GM19099 (cell line): ENCODE data around the gene CHST3.

Source experiments
- POLR2A ChIP-seq: IDR thresholded peaks from 3 replicates; pipeline ENCODE4 v1.6.1; 2011; ENCODE audit warnings: low read depth; ENCODE audit not compliant: insufficient read length; ENCODE audit errors: extremely low read depth

Gene CHST3

DNA sequence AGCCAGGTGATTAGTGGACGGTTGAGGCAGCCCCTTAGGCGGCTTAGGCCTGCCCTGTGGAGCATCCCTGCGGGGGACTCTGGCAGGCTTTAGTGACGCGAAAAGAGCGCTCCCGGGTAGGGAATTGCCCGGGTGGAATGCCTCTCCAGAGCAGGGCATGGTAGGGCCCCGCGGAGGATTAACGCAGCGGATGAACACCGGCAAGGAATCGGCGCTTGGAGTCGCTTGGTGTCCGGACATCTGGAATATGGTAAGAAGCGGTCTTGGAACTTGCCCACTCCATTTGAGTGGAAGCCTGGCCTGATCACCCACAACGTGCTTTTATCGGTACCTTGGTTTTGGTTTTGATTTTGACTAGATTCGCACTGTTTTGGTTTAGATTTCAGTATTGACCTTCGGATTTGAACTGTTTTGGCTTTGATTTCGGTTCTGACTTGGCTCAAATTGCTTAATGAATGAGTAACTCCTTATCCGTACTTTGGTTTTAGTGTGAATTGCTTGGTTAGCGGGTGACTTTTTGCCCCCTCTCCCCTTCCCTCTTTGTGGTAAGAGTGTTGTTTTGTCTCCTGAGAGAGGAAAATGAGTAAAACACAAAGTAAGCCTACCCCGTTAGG, 24.2 kb upstream of the CHST3 start:
- TF ChIP-seq POLR2A, result no peak

DNA sequence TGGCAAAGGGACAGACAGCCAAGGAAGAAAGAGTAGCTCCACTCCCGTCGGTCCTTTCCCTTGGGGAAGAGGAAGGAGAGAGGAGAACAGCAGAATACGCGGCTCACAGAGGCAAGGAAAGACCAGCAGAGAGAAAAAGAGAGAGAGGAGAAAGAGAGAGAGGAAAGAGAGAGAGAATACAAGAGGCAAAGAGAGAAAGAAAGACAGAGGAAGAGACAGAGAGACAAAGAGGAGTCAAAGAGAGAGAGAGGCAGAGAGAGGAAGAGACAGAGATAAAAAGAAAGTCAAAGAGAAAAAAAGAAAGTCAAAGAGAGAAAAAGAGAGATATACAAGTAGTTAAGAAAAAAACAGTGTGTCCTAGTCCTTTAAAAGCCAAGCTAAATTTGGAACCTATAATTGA, 23.4 kb upstream of the CHST3 start:
- TF ChIP-seq POLR2A, result no peak

DNA sequence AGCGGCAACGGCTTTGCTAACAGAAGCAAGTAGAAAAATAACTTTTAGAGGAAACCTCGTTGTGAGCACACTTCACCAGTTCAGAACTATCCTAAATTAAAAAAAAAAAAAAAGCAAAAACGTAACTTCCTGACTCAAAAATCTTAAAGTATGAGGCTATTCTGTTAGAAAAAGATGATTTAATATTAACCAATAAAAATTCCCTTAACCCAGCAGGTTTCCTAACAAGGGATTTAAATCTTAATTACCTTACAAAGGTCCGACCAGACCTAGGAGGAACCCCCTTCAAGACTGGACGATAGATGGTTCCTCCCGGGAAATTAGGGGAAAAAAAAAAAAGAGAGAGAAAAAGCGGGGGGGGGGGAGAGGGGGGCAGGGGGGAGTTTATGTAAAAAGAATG, 22.9 kb upstream of the CHST3 start:
- no peak for TF ChIP-seq POLR2A

DNA sequence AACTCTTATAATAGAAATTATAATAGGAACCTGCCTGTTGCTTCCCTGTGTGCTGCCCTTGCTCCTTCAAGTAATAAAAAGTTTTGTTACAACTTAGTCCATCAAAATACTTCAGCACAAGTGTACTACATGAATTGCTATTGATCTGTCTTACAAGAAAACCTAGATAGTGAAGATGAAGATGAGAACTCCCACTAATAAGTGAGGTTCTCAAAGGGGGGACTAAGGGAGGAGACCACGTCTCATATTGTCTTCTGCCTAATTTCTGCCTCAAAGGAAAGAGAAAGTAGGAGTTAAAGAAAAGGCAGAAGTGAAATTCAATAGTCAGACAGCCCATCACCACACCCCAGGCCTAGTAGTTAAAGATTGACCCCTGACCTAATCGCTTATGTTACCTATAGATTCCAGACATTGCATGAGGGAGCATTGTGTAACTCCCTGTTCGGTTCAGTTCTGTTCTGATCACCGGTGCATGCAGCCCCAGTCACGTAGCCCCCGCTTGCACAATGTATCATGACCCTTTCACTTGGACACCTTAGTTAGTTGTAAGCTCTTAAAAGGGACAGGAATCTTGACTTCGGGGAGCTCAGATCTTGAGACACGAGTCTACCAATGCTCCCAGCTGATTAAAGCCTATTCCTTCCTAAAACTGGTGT, 18.2 kb upstream of the CHST3 start:
- no peak for TF ChIP-seq POLR2A

DNA sequence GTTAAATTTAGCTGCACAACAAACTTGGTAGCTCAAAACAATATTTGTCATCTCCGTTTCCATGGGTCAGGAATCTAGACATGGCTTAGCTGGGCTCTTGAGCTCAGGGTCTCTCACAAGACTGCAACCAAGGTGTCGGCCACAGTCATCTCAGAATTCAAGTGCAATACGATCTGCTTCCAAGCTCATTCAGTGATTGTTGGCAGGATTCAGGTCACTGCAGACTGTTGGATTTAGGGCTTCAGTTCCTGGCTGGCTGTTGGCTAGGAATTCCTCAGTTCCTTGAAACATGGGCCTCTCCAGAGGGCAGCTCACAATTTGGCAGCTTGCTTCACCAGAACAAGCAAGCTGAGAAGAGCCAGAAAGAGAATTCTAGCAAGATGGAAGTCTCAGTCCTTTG, 17.5 kb upstream of the CHST3 start:
- TF ChIP-seq POLR2A, result no peak

DNA sequence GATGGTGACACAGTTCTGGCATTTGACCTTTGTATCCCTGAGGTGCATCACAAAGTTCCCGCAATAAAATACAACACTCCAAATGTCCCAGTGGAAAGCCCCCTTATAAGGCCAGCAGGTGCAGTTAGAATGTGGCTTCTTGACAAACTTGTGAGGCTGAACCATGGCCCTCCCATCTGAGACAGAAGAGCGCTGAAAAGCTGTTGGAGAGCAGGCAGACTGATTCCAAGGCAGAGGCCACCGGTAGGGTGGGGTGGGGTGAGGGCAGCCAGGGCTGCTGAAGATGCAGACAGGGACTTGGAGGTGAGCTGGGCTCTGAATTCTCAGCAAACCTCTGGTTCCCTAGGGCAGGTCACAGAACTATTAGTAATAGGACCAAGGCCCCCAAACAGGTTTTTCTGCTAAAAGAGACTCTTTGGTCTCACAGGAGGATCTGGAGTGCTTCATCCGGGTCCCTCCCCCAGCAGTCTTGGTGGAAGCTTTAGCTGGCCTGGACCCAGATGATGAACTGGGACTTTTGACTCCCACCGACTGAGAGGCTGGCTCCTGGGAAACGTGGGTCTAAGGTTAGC, 15.6 kb upstream of the CHST3 start:
- TF ChIP-seq POLR2A, result no peak

DNA sequence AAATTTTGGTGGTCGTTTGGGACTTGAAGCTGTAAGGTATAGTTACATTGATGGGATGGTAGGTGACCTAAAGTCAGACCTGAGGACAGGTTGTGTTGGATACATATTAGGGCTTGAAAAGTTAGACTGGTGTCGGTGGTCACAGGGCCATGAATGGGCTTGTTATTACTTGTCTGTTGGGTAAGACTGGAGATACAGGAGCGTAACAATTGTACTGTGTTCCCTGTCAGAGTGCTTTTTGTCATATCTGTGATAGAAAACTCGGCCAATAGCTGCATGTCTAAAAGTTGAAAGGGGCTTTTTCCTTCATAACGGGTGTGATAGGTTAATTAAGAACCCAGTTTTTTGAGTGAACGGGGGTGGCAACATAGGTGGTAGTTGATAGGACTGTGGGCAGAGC, 13.5 kb upstream of the CHST3 start:
- TF ChIP-seq POLR2A, result no peak

DNA sequence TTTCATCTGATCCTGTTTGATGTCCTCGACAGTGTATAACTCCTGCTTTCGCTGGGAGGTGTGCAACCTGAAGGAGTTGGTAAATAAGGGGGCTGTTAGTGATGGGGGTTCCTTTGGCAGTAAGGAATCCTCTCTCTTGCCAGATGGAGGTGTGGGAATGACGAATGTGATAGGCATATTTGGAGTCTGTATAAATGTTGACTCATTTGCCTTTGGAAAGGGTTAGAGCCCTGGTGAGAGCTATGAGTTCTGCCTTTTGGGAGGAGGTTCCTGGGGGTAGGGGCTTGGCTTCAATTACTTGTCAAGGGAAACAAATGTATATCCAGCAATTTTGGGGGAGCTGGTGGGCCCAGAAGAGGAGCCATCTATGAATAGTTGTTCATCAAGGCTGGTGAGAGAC, 11.4 kb upstream of the CHST3 start:
- TF ChIP-seq POLR2A, result no peak

DNA sequence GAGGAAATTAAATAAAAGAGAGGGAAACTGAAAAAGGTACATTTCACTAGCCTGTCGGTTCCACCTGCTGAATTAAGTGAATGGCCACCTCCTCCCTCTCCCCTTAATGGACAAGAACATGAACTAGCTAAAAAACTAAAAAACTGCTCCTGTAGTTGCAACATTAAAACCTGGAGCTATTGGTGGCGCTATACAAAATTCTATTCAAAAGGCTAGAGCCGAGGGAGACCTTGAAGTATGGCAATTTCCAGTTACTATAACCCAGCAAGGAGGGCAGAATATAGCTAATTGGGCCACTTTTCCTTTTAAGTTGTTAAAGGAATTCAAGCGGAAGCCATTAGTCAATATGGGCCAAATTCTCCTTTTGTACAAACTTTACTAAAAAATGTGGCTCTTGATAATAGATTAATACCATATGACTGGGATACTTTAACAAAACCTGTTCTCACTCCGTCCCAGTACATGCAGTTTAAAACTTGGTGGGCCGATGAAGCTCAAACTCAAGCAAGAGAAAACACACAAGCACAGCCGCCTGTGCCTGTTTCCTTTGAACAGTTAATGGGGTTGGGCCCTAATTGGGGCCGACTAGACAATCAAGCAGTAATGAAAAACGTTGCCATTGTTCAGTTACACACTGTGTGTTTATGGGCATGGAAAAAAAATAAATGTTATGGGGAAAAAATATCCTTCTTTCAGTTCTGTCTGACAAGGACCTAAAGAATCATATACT, 6.5 kb upstream of the CHST3 start:
- TF ChIP-seq POLR2A, result no peak

DNA sequence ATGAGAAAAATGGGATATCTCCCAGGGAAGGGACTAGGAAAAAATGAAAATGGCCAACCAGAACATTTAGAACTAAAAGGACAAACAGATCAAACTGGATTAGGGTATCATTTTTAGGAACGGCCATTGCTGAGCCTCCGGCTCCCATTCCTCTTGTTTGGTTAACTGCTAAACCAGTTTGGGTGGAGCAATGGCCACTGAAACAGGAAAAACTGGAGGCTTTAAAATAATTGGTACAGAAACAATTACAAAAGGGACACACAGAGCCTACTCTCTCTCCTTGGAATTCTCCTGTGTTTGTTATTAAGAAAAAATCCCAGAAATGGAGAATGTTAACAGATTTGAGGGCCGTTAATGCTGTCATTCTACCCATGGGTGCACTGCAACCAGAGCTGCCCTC, 4.7 kb upstream of the CHST3 start:
- TF ChIP-seq POLR2A, result no peak

DNA sequence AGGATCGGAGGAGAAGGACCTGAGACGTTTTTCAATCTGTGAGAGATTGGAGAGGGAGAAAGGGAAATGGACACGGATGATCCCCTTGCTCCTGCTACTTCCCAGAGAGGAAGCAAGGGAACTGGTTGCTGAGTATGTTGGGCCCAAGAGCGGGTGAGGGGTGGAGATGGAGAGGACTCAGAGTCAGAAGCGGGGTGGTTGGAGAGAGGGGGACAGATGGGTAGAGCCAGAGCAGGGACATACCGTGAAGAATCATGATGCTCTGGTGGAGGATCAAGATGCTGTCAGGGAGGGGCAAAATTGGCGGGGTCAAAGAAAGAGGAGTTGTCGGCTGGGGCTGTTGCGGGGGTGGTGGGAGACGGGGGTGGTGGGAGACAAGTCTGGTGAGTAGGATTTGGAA, 2.4 kb upstream of the CHST3 start:
- no peak for TF ChIP-seq POLR2A

DNA sequence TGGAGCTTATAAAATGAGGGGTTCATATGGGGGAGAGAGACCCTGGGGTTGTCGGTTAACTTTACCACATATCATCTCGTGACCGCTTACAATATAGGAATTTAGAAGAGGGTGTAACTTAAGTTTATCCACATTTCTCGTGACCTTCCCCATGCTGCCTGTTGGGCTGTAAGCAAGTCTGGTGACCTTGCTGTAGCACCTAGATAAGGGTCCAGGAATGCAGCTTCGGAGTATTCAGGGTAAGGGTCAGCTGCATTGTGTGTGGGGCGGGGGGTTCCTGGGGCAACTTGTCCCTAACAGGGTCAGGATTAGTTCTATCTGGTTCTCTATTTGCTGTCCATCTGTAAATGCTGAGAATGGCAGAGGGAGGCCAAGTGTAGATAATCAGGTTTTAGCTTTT, 1.3 kb upstream of the CHST3 start:
- no peak for TF ChIP-seq POLR2A

DNA sequence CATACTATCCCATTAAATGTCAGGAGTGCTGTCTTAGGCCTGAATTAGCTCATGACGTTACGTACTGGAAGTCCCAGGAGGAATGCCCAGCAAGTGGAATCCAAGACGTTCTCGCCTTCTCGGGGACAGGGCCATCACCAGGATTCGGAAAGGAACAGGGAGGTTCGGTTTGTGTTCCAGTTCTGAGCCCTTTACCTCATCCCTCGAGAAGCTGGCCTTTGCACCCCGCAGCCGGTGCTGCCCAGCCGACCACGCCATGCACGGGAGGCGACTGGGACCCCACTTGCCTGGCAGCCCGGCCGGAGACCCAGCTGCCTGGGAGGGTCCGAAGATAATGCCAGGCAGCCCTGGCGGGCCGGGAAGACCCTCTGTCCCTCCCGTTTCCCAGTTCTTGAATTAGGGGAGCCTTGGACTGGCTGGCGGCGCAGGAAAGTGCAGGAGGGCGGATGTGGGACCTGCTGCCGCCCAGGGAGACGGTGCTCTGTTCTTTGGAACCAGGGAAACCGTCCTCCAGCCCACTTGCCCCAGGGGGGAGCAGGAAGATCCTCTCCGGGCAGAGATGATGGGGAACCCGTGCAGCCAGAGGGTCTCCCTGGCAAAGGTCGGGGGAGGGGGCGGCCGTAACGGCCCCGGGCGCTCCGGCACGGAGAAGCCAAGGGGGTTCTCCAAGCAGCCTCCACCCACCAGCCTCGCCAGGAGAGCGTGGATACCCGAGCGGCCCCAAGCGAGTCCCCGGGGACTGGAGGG, 671 bp upstream of the CHST3 start:
- TF ChIP-seq POLR2A, result no peak

DNA sequence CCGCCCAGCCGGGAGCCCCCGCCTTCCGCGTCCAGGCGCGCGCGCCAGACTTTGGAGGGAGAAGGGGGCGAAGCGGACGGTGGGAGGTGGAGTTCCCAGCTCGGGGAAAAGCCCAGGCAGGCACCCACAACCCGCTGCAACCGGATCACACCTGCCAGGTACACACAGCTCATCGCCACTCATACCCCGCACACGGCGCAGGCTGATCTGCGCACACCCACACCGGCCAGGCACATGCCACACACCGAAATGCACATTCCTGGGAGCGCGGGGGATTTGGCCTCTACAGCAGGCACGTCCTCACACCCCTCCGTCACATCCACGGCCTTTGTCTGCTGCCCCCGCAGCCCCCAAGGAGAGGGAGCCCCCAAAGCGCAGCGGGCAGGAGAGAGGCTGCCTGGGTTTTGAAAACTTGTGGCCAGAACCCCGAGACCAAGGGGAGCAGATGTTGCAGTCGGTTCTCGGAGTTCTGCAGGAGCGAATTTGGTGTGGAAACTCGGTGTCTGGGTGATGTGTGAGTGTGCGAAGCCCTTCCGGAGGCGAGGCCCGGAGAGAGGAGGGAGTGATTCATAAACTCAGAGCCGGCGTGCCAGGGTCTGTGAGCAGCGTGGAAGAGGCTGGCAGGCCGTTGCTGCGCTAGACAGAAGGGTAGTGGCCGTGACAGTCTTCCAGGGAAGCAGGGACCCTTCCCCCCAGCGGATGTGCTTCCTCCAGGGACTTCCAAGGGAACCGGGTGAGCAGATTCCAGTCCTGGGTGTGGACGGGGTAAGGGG, 734 bp downstream of the CHST3 start:
- TF ChIP-seq POLR2A, result no peak
